Activated T-cell treated with anti-CD3 and anti-CD28 coated beads, Interleukin-2, amount 50 U/mL, for 72 hours (primary cell): ENCODE data around the gene ZSCAN26. TPM values are rescaled to one million over a fixed set of nuclear protein-coding genes. Genes with fewer than 3 reads are reported as not detected.
A peak's percentile ranks its signal among the peaks of the same experiment; 100 is the strongest.

Experiments
- ATAC-seq, 2 donors: fragments of 150-1000 bp; cut with Tn5 transposase; replicated peaks in 1 of 2; 2 replicates each; pipeline ENCODE4 v1.10.0; 2021; ENCODE audit warnings: moderate library complexity in 2 of 2, mild to moderate bottlenecking in 1 of 2
- DNase-seq, 2 donors: peaks; one replicate each; pipeline ENCODE4 v3.0.0; 2021 to 2022; ENCODE audit warnings: mixed read lengths in 1 of 2
- H3K27ac Mint-ChIP-seq: one replicate; pipeline ENCODE4 v1.8.0; 2022; ENCODE audit warnings: mild to moderate bottlenecking, moderate library complexity, mixed read lengths
- H3K27me3 Mint-ChIP-seq: one replicate; pipeline ENCODE4 v1.8.0; 2022; ENCODE audit warnings: low read depth, mixed read lengths
- H3K36me3 Mint-ChIP-seq, 2 donors: one replicate each; pipeline ENCODE4 v1.8.0; 2022; ENCODE audit warnings: mixed read lengths in 2 of 2, mild to moderate bottlenecking in 1 of 2; ENCODE audit not compliant: insufficient read depth in 2 of 2
- H3K4me1 Mint-ChIP-seq: one replicate; pipeline ENCODE4 v1.8.0; 2022; ENCODE audit warnings: low read depth, mixed read lengths
- H3K4me3 Mint-ChIP-seq, 2 donors: one replicate each; pipeline ENCODE4 v1.8.0; 2022; ENCODE audit warnings: mild to moderate bottlenecking in 2 of 2, mixed read lengths in 2 of 2, moderate library complexity in 2 of 2
- H3K9me3 Mint-ChIP-seq, 2 donors: one replicate each; pipeline ENCODE4 v1.8.0; 2022; ENCODE audit warnings: mixed read lengths in 2 of 2
- total RNA-seq, 2 donors: library from RNA; stranded (reverse); gene quantifications; one replicate each; pipeline ENCODE4 v1.2.3, GENCODE V29; 2022

The ZSCAN26 gene
- total RNA-seq, 2 donors from 2014 or later = 10.1 to 10.7 TPM

GRCh38 chr6:28243946-28244345 is 23.0 kb upstream of the ZSCAN26 start:
- Mint-ChIP-seq H3K27ac (no peak overlapping the region), H3K36me3 (peaks cover 11 to 21% of the 10 kb centered on the region in 2 donors), H3K4me1 (no peaks in the 10 kb centered on the region), H3K9me3 (no peaks in the 10 kb centered on the region), H3K4me3 (no peak overlapping the region), H3K27me3 (no peaks in the 10 kb centered on the region)
- DNase-seq (no peak), ATAC-seq (no peak)

GRCh38 chr6:28245206-28245941 is 21.6 kb upstream of the ZSCAN26 start:
- H3K36me3 Mint-ChIP-seq = peaks cover 11 to 19% of the 10 kb centered on the region in 2 donors
- no peak overlapping the region for H3K4me3 Mint-ChIP-seq
- H3K27ac Mint-ChIP-seq = no peak overlapping the region
- no peak for DNase-seq
- H3K9me3 Mint-ChIP-seq = no peaks in the 10 kb centered on the region
- H3K4me1 Mint-ChIP-seq = peaks cover 9% of the 10 kb centered on the region
- no peak for ATAC-seq
- H3K27me3 Mint-ChIP-seq = no peaks in the 10 kb centered on the region

- ATAC-seq = no peak
- DNase-seq = no peak
- Mint-ChIP-seq H3K9me3 (peaks cover 0 to 3% of the 10 kb centered on the region in 2 donors), H3K4me1 (peaks cover 27% of the 10 kb centered on the region), H3K27me3 (no peaks in the 10 kb centered on the region), H3K4me3 (no peak overlapping the region), H3K27ac (no peak overlapping the region), H3K36me3 (peaks cover 15 to 24% of the 10 kb centered on the region in 2 donors)
Observed at GRCh38 chr6:28248916-28249315, 18.0 kb upstream of the ZSCAN26 start.

DNA sequence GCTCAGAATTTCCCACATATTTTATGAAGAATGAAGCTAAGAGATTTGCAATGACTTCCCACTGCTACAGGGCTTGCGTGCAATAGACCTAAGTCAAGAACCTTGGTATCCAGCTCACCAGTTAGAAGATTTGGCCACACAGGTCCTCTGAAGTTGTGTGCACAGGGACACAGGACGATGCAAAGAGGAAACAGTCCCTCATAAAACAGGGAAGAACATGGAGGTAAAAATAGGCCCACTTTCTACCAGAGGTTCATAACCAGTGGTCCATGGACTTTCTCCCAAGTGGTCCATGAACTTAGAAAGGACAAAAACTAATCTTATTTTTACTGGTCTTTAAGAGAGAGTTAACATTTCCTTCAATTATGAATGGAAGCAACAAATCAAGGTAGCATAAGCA is 16.2 kb upstream of the ZSCAN26 start:
- Mint-ChIP-seq H3K27ac (peak overlapping the region; percentile 65), H3K4me1 (peaks cover 29% of the 10 kb centered on the region)

GRCh38 chr6:28251661-28252008 is 15.3 kb upstream of the ZSCAN26 start:
- Mint-ChIP-seq H3K4me1 (peaks cover 29% of the 10 kb centered on the region), H3K4me3 (peak overlapping the region; percentile 97 to 100), H3K9me3 (peaks cover 0 to 3% of the 10 kb centered on the region in 2 donors), H3K27ac (peak overlapping the region; percentile 6), H3K36me3 (peaks cover 8 to 15% of the 10 kb centered on the region in 2 donors), H3K27me3 (no peaks in the 10 kb centered on the region)
- DNase-seq (peak; percentile 47 to 48), ATAC-seq (peak; percentile 71 to 77)

More for the DNA sequence above, 16.2 kb upstream of the ZSCAN26 start:
- peaks cover 0 to 3% of the 10 kb centered on the region in 2 donors for H3K9me3 Mint-ChIP-seq
- no peaks in the 10 kb centered on the region for H3K27me3 Mint-ChIP-seq
- ATAC-seq (no peak), DNase-seq (no peak)
- peaks cover 12 to 19% of the 10 kb centered on the region in 2 donors for H3K36me3 Mint-ChIP-seq
- peak overlapping the region; percentile 70 to 100 for H3K4me3 Mint-ChIP-seq

DNA sequence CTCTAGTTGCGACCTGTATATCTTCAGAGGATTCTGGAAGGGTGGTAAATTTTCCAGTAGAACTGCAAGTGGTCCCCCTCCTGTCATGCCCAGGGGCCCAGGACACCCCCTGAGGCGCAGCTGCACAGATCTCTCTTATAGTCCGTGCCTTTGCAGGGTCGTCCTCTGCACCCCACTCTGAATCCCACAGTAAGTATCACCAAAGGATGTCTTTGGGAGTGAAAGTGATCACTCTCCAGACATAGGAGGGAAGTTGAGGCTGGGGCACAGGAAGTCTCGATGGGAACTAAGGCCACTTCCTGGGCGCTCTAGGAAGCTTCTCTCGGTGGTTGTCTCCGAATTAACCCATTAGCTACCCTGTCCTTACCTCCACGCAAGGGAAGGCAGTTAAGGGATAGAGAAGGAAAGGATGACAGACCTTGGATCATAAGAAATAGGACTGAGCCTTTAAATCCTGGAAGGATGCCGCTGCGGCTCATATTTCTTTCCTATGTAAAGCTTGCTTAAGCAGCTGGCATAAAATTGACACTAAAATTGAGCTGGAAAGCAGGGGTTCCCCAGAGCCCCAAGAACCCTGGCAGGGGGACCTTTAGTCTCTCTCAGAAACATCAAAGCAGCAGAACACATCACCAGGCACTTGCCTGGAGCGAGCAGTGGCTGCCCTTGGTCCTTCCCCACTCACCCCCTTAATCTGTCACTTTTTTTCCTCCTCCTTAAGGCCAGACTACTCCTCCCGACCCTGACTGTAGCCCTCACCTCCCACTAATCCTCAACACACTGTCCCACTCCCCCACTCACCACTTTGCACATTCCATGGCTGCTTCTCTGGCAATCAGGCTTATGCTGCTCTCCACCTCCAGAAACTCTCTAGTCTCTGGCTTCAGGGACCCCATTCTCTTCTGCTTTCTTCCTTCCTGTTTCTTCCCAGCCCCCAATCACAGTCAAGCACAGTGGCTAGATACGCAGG is 14.7 kb upstream of the ZSCAN26 start, which contains the start of gene ZKSCAN4:
Gene ZKSCAN4 (minus strand): TSS at position 261 of the 967 bp plus-strand sequence. CDS start 289 bp downstream, outside the sequence.
- ATAC-seq (peak; percentile 81 to 91), DNase-seq (peak; percentile 83 to 85)
- Mint-ChIP-seq H3K27me3 (no peaks in the 10 kb centered on the region), H3K9me3 (peaks cover 0 to 3% of the 10 kb centered on the region in 2 donors), H3K4me1 (peaks cover 29% of the 10 kb centered on the region), H3K4me3 (peak within 1 kb of the TSS; percentile 97 to 100), H3K36me3 (peaks cover 6 to 13% of the 10 kb centered on the region in 2 donors), H3K27ac (peak within 1 kb of the TSS; percentile 6)

- H3K27ac Mint-ChIP-seq = no peak overlapping the region
- DNase-seq (peak; percentile 32 to 42), ATAC-seq (peak; percentile 57 to 73)
- H3K36me3 Mint-ChIP-seq = peaks cover 6 to 15% of the 10 kb centered on the region in 2 donors
- no peaks in the 10 kb centered on the region for H3K27me3 Mint-ChIP-seq
- H3K9me3 Mint-ChIP-seq = peaks cover 3% of the 10 kb centered on the region in 2 donors
- H3K4me3 Mint-ChIP-seq = no peak overlapping the region
- H3K4me1 Mint-ChIP-seq = peaks cover 36% of the 10 kb centered on the region
Observed at GRCh38 chr6:28254121-28254519, 12.8 kb upstream of the ZSCAN26 start.

GRCh38 chr6:28257042-28257441 is 9.9 kb upstream of the ZSCAN26 start:
- no peak for ATAC-seq
- peaks cover 7 to 17% of the 10 kb centered on the region in 2 donors for H3K36me3 Mint-ChIP-seq
- H3K27ac Mint-ChIP-seq = no peak overlapping the region
- peaks cover 3 to 5% of the 10 kb centered on the region in 2 donors for H3K9me3 Mint-ChIP-seq
- peaks cover 21% of the 10 kb centered on the region for H3K4me1 Mint-ChIP-seq
- H3K4me3 Mint-ChIP-seq = no peak overlapping the region
- DNase-seq = no peak
- H3K27me3 Mint-ChIP-seq = peaks cover 5% of the 10 kb centered on the region

- H3K9me3 Mint-ChIP-seq = peaks cover 0 to 5% of the 10 kb centered on the region in 2 donors
- peak; percentile 58 to 65 for DNase-seq
- peak within 1 kb of the TSS; percentile 48 to 66 for H3K4me3 Mint-ChIP-seq
- H3K4me1 Mint-ChIP-seq = peaks cover 7% of the 10 kb centered on the region
- peak in 1 of 2 donors; percentile 38 for ATAC-seq
- H3K36me3 Mint-ChIP-seq = peaks cover 7 to 17% of the 10 kb centered on the region in 2 donors
- peak within 1 kb of the TSS; percentile 33 for H3K27ac Mint-ChIP-seq
- peaks cover 5% of the 10 kb centered on the region for H3K27me3 Mint-ChIP-seq
Observed at GRCh38 chr6:28258877-28259777, 7.8 kb upstream of the ZSCAN26 start, which contains the start of gene NKAPL. Gene NKAPL (plus strand): TSS chr6:28259297. CDS start chr6:28259372, 75 bp downstream.

GRCh38 chr6:28263922-28264321 is 3.0 kb upstream of the ZSCAN26 start:
- H3K9me3 Mint-ChIP-seq = peaks cover 0 to 2% of the 10 kb centered on the region in 2 donors
- peaks cover 4 to 7% of the 10 kb centered on the region in 2 donors for H3K36me3 Mint-ChIP-seq
- H3K4me3 Mint-ChIP-seq = no peak overlapping the region
- peaks cover 11% of the 10 kb centered on the region for H3K4me1 Mint-ChIP-seq
- no peak overlapping the region for H3K27ac Mint-ChIP-seq
- ATAC-seq (no peak), DNase-seq (no peak)
- H3K27me3 Mint-ChIP-seq = peaks cover 5% of the 10 kb centered on the region

DNA sequence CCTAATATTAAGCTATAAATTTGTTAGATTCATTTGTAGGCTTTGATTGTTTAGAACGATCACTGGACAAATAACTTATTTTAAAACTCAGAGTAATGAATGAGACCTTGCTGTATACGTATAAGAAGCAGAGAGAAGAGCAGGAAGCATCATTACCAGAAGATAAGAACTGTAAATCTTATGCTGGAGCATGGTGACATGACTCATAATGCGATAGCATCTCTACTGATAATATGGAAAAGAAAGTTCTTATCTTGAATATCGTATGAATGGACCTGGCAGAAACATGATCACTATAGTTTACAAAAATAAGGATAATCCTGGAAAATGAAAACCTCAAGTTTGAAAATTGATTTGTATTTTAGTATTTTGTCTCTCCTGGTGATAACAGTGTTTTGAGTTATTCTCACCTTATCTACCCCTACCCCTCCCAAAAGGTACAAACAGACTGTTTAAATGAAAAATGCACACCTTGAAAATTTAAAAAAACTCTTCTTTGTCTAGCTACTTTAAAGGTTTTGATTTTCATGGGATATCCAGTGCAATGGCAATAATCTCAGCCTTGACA is 2.0 kb upstream of the ZSCAN26 start:
- Mint-ChIP-seq H3K27ac (no peak overlapping the region), H3K9me3 (peaks cover 0 to 2% of the 10 kb centered on the region in 2 donors), H3K4me1 (peaks cover 16% of the 10 kb centered on the region), H3K36me3 (no peaks in the 10 kb centered on the region), H3K4me3 (no peak overlapping the region), H3K27me3 (no peaks in the 10 kb centered on the region)
- DNase-seq (no peak), ATAC-seq (no peak)

GRCh38 chr6:28266563-28266961 is 381 bp upstream of the ZSCAN26 start:
- Mint-ChIP-seq H3K27ac (no peak overlapping the region), H3K4me1 (peaks cover 26% of the 10 kb centered on the region)
- no peak for ATAC-seq

More at GRCh38 chr6:28266563-28266961, 381 bp upstream of the ZSCAN26 start:
- H3K4me3 Mint-ChIP-seq = no peak overlapping the region
- no peaks in the 10 kb centered on the region for H3K9me3 Mint-ChIP-seq
- H3K27me3 Mint-ChIP-seq = no peaks in the 10 kb centered on the region
- H3K36me3 Mint-ChIP-seq = peaks cover 0 to 2% of the 10 kb centered on the region in 2 donors
- DNase-seq = no peak
